Activated CD8-positive, alpha-beta memory T cell treated with anti-CD3 and anti-CD28 coated beads, Interleukin-2, amount 50 U/mL, for 1 hour (primary cell): ENCODE data around the gene SIK2.
"Not testable (repeated sequence)": the region's sequence is repeated elsewhere in the genome, so short reads cannot be mapped to it uniquely, and the experiment has no call there.

Source experiments
- DNase-seq: peaks from one replicate; pipeline ENCODE4 v3.0.0-alpha.2; 2020; ENCODE audit errors: extremely low read depth

The SIK2 gene

DNA sequence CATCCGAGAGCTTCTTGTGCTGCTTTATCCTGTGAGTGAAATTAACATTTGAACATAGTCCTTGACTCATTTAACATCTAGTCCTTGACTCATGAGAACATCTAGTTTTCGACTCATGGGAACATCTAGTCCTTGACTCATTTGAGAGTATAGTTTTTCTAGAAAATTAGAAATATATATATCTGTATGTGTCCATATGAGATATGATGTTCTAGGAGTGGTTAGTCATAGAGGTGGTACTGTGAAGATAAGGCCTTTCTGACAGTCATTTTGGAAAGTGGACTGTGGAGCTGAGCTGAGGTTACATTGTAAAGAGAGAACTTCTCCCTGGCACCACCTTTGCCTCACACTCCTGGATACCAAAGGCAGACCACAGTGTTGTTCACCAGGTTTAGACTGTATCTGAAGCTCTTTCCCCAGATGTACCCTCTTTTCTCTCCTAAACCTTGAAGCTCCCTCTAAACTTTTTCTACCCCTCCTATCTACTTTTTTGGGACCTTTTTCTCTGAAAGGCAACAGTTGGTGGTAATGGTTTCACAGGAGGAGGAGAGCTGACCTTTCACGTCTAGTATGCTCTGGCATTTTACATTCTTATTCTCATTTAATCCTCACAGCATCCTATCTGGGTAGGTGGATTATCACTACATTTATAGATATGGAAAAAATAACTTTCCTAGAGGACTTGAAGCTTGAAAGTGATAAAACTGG, 96.8 kb downstream of the SIK2 start:
- no peak for DNase-seq

DNA sequence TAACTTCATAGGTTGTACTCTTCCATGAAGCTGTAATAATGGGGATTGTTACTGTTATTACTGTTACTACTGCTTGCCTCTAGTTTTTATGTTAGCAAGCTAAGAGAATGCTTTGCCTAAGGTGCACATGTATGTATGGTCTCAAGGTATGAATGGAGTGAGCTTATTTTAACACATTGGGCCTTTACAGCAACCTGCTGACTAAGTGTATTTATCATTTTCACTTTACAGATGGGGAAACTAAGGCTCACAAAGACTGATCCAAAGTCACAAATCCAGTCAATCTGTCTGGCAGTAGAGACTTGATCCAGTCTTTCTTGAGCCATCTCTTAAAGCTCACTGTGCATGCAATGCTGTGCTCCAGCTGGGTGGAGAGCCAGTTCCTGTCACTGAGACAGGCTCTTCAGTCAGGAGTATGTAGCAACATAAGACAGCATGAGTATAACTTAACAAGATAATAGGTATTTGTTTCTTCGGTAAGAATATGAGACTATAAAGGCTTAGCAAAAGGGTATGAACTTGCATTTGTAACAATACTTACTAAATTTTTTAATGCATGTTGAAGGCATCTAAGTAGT, 97.4 kb downstream of the SIK2 start:
- DNase-seq = no peak

DNA sequence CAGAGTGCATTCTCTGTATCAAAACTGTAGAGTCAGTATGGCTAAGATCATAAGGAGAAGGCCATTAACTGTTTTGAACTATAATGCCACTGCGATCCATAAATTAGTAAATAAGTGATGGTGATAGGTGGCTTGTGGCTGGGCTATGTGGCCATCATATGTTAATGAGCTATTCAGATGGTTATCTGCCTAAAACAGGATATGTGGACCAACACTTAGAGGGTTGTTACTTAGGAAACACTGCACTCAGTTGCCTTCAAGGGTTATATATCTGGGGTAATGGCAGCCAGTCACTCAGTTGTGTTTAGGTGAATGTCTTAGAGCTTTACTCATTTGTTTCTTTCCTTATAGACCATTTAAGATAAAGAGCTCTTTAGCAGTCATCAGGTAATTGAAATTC, 97.9 kb downstream of the SIK2 start:
- DNase-seq = no peak

DNA sequence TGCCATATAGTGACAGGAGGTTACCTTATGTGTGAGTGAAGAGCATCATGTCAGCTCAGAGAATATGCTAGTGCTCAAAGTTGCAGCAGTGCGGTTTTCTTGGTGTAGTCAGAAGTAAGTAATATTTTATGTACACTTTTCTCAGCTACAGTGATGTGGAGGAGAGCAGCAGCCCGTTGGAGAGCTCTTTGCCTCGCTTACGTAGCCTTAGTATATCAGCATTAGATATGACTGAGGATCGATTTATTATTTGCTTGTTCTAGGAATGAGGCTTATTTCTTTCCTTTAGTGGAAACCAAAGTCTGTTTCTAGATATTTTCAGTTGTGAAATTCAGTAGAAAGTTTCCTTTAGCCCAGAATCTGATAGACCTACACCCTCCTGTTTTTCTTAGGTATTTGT, 100.4 kb downstream of the SIK2 start:
- no peak for DNase-seq

DNA sequence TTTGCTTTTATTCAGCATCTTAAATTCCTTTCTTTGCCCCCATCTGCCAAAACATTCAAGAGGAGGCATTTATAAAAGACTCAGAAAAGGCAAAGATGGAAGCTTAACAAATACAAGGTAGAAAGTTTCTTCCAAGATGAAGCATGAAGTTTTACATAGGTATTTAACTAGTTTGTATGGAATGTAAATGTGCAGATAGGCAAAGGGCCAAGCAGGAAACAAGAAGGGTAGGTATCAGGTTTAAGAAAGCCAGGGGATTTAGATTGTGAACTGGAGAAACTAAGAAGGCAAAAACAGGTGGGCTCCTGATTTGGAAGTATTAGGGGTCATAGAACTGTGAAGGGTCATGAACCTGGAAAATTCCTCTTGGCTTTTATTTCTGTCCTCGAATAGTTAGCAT, 101.3 kb downstream of the SIK2 start:
- DNase-seq = no peak

DNA sequence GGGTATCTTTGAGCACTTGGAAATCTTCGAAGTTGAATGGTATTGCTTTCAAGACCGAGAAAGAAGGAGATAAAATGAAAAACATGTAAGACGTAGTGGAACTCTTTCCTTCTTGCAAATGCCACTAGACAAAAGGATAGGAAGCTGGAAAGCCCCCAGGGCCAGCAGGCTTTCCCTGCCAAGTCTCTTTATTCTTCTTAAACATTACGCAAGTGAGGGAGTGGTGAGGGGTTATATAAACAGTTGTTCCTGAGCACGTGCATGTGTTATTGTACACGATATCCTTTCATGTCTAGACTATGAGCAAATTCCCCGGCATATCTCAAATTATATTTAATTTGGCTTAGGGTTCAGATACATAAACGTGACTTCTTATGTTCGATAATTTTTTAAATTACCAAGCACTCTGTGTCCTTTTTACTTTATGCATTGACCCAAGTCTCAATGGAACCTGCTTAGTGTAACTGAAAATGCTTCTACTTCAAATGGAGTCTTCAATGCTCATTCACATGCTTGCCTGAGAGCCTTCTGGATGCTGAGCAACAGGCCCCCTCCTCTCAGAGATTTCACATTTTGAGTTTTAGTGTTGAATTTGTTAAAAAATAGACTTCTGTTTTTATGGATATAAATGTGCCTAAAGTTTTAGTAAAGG, 104.9 kb downstream of the SIK2 start:
- DNase-seq = no peak

DNA sequence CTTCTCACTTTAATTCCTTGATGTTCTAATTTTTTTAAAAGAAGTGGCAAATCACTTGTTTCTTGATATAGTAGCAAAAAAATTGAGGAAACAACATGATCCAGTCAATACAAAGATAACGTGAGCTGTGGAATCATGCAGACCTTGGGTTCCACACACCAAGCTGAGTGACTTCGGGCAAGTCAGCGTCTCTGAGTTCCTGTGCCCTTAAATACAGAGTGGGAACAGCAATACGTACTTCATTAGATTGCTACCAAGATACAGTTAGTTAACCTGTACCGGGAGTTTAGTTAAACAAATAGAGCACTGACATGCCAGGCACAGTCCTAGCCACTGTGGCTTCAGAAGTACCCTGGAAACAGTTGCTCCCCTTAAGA, 105.4 kb downstream of the SIK2 start:
- no peak for DNase-seq

DNA sequence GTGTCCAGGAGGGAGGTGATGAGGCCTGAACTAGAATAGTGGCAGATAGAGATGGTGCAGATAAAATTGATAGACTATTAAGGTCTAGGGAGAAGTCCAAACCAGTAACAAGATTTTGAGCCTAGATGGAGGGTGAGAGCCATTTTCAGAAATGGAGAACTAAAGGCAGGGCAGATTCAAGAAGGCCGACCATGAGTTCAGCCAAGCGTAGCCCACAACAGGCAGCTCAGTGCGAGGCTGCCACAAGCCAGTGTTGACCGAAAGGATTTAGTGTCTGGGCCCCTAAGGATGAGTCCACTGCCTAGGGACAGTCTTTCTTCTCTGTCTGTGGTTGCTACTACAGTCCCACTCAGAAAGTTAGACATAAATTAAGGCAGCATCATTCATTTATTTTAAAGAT, 112.3 kb downstream of the SIK2 start:
- no peak for DNase-seq

DNA sequence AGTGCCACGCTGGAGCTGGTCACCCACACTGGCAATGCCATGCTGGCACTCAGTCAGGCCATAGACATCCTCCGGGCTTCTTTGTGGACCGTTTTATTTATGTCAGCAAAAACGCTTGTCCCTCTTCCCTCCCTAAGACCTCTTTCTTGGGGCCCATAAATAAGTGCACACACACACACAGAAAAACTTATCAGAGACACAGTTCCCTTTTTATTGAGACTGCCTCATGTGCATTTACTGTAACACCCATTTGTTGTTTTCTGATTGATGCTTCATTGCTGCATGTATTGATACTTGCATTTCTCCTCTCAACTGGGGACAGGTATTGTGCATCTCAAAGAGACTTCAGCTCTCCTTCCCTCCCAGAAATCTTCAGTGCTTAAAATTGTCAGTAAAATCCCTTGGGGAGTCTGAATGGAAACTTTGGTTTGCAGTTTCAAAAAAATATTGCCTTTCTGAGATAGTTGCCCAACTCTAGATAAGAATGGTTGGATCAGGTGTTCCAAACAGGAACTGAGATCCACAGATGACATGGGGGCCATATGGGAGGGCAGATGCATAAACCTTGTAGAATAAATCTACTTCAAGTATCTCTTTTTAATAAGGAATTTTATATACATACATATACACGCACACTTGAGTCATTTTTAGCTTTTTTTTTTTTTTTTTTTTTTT, 113.0 kb downstream of the SIK2 start:
- DNase-seq = no peak

DNA sequence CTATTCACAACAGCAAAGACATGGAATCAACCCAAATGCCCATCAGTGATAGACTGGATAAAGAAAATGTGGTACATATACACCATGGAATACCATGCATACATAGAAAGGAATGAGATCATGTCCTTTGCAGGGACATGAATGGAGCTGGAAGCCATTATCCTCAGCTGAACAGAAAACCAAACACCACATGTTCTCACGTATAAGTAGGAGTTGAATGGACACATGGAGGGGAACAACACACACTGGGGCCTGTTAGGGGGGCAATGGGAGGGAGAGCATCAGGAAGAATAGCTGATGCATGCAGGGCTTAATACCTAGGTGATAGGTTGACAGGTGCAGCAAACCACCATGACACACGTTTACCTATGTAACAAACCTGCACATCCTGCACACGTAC, 115.4 kb downstream of the SIK2 start:
- DNase-seq = not testable (repeated sequence)

DNA sequence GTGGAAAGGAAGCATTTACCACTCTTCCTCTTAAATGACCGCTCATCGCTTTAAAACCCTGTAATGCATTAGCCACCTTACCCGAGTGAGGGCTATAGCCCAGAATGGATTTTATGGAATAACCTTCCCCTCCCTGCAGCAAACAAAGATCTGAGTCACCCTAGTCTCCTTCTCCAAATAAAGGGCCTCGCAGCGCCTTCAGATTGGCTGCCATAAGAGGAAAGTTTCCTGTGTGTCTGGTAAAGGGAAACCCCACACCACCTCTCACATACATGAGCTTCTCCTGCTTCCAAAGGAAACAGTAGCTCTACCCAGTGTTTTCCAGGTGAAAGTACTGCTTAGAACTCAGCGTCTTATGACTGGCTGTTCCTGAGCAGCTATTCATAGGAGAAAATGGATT, 116.2 kb downstream of the SIK2 start:
- no peak for DNase-seq

DNA sequence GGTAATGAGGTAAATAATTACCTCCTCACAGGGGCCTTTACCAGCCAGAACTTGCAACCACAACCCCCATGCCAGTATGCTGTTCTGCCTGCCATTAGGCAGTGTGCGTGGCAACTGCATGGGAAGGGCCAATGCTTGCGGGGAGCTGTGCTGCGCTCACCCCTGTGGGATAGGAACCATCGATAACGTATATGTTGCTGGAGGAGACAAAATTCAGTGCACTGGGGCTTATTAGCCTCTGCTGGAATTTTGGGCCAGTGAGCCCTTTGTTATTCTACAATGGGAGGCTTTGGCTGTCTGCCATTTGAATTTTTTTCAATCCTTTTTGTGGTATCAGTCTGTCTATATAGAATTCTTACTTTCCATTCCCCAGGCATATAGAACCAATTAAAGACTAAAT, 116.6 kb downstream of the SIK2 start:
- DNase-seq = no peak

DNA sequence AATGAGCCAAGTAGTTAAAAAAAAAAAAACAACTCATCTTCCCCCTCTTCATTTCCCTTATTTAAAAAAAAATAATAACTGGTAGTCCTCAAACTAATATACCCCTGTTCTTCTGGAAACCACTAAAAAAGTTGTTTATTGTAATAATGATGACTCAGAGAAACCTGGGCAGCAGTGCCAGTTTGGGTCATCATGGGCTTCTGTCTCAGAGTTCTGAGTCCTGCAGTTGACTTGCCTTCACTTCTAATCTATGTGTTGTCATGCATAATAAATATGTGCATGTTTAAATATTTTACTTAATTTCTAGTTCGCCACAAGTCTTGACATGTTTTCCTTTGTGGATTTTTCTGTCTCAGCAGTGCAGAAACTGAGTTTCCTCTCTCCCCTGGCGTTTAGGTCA, 117.1 kb downstream of the SIK2 start:
- DNase-seq = no peak

DNA sequence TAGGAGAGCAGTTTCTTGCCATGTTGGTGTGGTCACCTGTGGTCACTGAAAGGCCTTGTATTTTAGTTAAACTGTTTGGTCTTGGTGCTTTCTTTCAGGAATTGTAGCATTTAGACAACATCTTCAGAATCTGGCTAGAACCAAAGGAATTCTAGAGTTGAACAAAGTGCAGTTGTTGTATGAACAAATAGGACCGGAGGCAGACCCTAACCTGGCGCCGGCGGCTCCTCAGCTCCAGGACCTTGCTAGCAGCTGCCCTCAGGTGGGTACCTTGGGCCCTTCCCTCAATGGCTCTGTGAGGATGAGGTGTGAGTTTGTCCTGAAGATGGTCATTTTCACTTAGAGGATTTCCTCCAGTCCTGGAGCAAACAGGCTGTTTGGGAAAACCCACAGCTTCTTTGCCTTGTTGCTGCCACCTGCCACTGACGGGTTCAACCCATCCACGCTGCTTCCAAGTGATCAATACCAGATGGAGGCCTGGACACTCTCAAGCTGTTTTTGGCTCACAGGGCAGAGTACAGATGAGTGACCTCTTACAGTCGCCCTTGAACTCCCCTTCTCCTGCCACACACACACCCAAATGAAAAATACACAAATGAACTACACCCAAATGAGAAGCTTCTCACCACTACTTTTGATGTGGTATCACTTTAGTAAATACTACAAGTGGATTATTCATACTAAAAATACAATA, 118.7 kb downstream of the SIK2 start:
- DNase-seq = no peak

DNA sequence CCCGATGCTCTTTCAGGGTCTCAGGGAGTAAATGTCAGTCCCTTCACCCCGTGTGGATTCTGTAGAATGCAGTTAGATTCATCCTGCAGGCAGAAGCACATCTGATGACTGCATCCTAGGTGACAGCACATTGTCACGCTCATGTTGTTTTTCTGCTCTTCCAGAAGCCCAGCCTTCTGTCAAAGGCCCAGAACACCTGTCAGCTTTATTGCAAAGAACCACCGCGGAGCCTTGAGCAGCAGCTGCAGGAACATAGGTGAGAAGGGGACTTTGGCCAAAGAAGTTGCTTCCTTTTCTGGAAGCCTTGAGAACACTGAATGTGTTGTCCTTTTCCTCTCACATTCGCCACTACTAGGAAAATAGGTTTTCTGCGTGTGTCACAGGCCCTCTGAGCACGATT, 120.3 kb downstream of the SIK2 start:
- no peak for DNase-seq

DNA sequence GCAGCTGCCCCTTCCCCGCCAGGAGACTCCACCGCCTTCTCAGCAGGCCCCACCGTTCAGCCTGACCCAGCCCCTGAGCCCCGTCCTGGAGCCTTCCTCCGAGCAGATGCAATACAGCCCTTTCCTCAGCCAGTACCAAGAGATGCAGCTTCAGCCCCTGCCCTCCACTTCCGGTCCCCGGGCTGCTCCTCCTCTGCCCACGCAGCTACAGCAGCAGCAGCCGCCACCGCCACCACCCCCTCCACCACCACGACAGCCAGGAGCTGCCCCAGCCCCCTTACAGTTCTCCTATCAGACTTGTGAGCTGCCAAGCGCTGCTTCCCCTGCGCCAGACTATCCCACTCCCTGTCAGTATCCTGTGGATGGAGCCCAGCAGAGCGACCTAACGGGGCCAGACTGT, 121.3 kb downstream of the SIK2 start:
- no peak for DNase-seq

DNA sequence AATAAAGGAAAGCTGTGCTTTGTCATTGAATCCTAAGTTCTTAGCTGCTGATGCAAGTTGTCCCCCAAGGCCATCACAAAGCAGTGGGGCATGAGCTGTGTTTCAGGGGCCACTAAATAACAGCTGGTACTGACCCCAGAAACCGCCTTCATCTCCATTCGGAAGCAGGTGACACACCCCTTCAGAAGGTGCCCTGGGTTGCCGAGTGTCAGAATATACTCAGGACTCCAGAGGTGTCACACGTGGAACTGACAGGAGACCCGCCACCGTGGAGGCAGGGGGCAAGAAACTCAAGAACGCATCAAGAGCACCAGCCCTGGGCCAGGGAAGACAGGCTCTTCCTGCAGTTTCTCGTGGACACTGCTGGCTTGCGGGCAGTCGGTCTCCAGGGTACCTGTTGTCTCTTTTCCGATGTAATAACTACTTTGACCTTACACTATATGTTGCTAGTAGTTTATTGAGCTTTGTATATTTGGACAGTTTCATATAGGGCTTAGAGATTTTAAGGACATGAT, 122.4 kb downstream of the SIK2 start:
- no peak for DNase-seq

DNA sequence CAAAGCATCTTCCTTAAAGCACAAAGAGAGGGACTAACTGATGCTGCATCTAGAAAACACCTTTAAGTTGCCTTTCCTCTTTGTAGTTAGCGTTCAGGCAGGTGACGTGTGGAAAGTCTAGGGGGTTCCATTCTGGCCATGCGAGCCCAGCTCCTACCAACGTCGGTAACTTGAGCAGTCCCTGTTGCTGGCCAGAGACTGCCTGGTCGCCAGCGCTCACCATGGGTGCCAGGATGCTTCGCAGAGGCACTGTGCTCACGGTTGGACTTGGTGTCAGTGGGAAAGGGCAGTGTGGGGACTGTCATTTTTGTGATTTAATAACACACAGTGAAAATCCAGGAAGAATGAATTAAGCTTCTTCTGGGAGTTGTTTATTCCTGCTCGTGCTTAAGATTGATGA, 123.4 kb downstream of the SIK2 start:
- no peak for DNase-seq

DNA sequence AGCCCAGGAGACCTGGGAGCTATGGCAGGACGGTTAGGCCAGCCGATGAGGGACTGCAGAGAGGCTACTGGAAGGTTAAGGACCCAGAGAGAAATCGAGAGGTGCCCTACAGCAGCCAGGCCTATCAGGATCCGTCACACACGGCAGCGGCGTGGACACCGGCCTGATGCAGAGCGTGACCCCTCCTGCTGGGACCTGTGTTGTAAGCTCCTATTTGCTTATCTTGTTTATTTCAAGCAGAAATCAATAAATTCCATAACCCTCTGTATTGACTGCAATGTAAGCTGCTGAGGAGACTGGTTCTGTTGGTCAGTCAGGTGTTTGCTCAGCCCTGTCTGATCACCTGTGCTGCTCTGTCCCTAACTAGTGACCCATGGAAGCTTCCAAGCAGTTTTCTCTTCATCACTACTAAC, 124.1 kb downstream of the SIK2 start:
- no peak for DNase-seq

DNA sequence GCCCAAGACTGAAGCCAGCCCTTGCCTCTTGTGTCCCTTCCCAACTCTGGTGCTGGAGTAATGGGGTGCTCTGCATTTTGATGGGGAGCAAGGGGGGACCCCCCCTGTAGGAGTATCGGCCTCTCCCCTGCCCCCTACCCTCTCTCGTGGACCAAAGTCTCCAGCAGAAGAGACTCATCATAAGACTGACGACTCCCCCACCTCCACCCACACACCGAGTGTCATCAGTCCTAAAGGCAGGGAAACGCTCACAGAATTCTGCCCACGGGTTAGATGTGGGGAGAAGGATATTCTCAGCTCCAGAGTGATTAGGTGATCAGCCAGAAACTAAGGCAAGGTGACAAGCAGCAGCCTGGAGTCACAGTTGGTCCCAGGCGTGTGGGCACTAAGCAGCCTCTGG, 125.2 kb downstream of the SIK2 start:
- DNase-seq = no peak

DNA sequence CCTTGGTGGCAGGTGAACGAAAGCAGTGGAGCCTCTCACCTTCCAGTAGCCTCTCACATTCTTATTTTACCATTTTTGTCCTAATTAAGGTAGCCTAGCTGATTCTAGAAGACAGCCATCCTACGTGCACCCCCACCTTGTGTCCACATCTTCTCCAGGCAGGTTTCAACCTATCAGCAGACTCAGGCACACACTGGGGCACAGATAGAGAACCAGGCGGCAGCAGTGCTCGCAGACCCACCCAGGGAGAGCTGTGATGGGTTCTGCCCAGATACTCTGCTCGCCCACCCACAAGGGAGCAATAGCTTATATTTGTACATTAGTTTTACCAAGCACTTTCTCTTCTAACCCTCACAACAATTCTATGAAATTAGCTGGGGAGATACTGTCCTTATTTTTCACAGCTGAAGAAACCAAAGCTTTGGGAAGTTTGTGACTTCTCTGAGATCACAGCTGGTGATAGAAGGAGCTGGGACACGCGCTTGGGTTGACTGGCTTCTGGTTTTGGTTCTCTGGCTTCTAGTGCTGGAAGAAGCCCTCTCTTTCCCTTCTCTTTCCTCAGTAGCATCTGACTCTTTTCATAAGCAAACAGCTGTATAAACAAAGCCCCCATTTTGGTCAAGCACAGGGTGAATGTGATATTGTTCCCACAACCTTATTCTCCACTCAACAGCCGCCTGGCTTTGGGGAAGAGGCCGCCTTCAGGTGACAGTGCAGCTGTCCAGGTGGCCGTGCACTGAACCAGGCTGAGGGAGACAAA, 127.0 kb downstream of the SIK2 start:
- DNase-seq = no peak
